Measurements from ENCODE around the gene SFXN4.

DNA sequence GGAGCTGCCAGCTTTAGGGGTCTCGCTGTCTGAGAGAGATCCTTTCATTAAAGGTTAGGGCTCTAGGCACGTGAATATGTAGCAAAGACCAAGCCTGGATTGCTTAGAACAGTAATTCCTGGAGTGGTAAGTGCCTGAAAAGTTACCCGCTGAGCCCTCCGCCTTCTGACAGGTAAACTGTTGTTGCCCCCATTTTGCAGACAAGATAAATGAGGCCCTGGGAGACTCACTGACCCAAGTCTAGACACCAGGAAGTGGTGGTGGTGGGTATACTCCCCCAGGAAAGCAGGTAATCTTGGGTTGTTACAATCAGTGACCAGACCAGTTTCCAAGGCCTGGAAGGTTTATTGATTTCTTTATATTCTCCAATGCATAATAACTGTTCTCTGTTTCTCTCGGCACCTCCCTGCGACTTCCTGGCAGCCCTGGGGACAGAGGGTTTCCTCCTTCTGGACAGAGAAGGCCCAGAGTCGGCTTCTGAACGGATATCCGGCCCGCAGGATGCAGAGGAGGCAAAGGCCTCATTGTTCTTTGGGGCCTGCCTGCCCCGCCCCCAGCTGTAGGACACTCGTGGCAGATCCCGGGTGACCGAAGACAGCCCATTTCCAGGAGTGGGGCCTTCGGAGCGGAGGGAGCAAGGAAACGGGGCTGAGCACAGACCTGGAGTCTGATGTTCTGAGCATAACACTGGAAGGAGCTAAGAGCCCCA lies 40.5 kb upstream of the SFXN4 start:
- TF ChIP-seq, protein P1, sequence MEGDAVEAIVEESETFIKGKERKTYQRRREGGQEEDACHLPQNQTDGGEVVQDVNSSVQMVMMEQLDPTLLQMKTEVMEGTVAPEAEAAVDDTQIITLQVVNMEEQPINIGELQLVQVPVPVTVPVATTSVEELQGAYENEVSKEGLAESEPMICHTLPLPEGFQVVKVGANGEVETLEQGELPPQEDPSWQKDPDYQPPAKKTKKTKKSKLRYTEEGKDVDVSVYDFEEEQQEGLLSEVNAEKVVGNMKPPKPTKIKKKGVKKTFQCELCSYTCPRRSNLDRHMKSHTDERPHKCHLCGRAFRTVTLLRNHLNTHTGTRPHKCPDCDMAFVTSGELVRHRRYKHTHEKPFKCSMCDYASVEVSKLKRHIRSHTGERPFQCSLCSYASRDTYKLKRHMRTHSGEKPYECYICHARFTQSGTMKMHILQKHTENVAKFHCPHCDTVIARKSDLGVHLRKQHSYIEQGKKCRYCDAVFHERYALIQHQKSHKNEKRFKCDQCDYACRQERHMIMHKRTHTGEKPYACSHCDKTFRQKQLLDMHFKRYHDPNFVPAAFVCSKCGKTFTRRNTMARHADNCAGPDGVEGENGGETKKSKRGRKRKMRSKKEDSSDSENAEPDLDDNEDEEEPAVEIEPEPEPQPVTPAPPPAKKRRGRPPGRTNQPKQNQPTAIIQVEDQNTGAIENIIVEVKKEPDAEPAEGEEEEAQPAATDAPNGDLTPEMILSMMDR (conservative IDR thresholded peaks at IDR 0.05; ENCODE audit: low read length), result no peak
- TF ChIP-seq EZH2phosphoT487 (IDR thresholded peaks at IDR 0.05; ENCODE audit: borderline replicate concordance), result no peak

Measured in Loucy (cell line).